Measurements from ENCODE around the gene TP53TG5. TPM values are rescaled to one million over a fixed set of nuclear protein-coding genes. Genes with fewer than 3 reads are reported as not detected.

TP53TG5 gene
- total RNA-seq, 1 experiment from 2014 or later = not detected

- DNase-seq (ENCODE audit: low read depth) = no peak
Observed at GRCh38 chr20:45346851-45347250, 31.3 kb downstream of the TP53TG5 start.

GRCh38 chr20:45346291-45346718 is 31.8 kb downstream of the TP53TG5 start:
- no peak for DNase-seq (ENCODE audit: low read depth)

- no peak for DNase-seq (ENCODE audit: low read depth)
Observed at GRCh38 chr20:45345104-45345936, 32.8 kb downstream of the TP53TG5 start.

GRCh38 chr20:45344168-45344860 is 33.8 kb downstream of the TP53TG5 start:
- peak; percentile 87 for DNase-seq (ENCODE audit: low read depth)

GRCh38 chr20:45343532-45344167 is 34.5 kb downstream of the TP53TG5 start:
- DNase-seq (ENCODE audit: low read depth) = no peak

GRCh38 chr20:45342855-45343531 is 35.1 kb downstream of the TP53TG5 start:
- DNase-seq (ENCODE audit: low read depth) = no peak

- no peak for DNase-seq (ENCODE audit: low read depth)
Observed at GRCh38 chr20:45341939-45342854, 35.9 kb downstream of the TP53TG5 start.

- no peak for DNase-seq (ENCODE audit: low read depth)
Observed at GRCh38 chr20:45341579-45341938, 36.6 kb downstream of the TP53TG5 start.

GRCh38 chr20:45340951-45341350 is 37.2 kb downstream of the TP53TG5 start:
- no peak for DNase-seq (ENCODE audit: low read depth)

- DNase-seq (ENCODE audit: low read depth) = no peak
Observed at GRCh38 chr20:45340236-45340847, 37.8 kb downstream of the TP53TG5 start.

GRCh38 chr20:45339799-45340198 is 38.3 kb downstream of the TP53TG5 start:
- no peak for DNase-seq (ENCODE audit: low read depth)

- no peak for DNase-seq (ENCODE audit: low read depth)
Observed at GRCh38 chr20:45339084-45339483, 39.0 kb downstream of the TP53TG5 start.

- DNase-seq (ENCODE audit: low read depth) = no peak
Observed at GRCh38 chr20:45338121-45339030, 39.7 kb downstream of the TP53TG5 start.

GRCh38 chr20:45337367-45338120 is 40.6 kb downstream of the TP53TG5 start:
- DNase-seq (ENCODE audit: low read depth) = peak; percentile 89

- DNase-seq (ENCODE audit: low read depth) = peak; percentile 94
Observed at GRCh38 chr20:45336530-45337366, 41.4 kb downstream of the TP53TG5 start.

- DNase-seq (ENCODE audit: low read depth) = no peak
Observed at GRCh38 chr20:45330476-45330875, 47.6 kb downstream of the TP53TG5 start.

- no peak for DNase-seq (ENCODE audit: low read depth)
Observed at GRCh38 chr20:45329497-45330319, 48.4 kb downstream of the TP53TG5 start.

Data from LHCN-M2 (cell line).